ENCODE measurements around the gene ATP11A.
A peak's percentile ranks its signal among the peaks of the same experiment; 100 is the strongest.
"Not testable (repeated sequence)": the region's sequence is repeated elsewhere in the genome, so short reads cannot be mapped to it uniquely, and the experiment has no call there.

ATP11A gene

GRCh38 chr13:112706171-112706570, 16.3 kb downstream of the ATP11A start:
- H3K4me3 ChIP-seq (ENCODE audit: low read length) = no peak overlapping the region
- no peak for DNase-seq (ENCODE audit: low read depth)
- TF ChIP-seq CTCF (conservative IDR thresholded peaks at IDR 0.05; ENCODE audit: low read depth, low read length) = no peak

GRCh38 chr13:112708560-112709240, 18.9 kb downstream of the ATP11A start:
- no peak for DNase-seq (ENCODE audit: low read depth)
- no peak for TF ChIP-seq CTCF (conservative IDR thresholded peaks at IDR 0.05; ENCODE audit: low read depth, low read length)
- H3K4me3 ChIP-seq (ENCODE audit: low read length) = no peak overlapping the region

DNA sequence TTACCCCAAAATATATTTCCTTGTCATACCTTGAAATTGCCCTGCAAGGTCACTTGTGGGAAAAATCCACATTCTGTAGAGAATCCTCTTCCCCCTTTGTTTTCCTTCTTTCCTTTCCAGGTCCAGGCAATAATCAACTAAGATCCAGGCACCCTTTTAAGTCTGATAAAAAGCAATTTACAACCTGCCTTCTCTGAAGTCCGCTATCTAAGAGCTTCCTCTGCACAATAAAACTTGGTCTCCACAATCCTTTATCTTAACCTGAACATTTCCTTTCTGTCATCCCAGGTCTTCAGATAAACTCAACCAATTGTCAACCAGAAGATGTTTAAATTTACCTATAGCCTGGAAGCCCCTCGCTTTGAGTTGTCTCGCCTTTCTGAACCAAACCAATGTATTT, 19.5 kb downstream of the ATP11A start:
- not testable (repeated sequence) for H3K4me3 ChIP-seq (ENCODE audit: low read length); DNase-seq (ENCODE audit: low read depth)

DNA sequence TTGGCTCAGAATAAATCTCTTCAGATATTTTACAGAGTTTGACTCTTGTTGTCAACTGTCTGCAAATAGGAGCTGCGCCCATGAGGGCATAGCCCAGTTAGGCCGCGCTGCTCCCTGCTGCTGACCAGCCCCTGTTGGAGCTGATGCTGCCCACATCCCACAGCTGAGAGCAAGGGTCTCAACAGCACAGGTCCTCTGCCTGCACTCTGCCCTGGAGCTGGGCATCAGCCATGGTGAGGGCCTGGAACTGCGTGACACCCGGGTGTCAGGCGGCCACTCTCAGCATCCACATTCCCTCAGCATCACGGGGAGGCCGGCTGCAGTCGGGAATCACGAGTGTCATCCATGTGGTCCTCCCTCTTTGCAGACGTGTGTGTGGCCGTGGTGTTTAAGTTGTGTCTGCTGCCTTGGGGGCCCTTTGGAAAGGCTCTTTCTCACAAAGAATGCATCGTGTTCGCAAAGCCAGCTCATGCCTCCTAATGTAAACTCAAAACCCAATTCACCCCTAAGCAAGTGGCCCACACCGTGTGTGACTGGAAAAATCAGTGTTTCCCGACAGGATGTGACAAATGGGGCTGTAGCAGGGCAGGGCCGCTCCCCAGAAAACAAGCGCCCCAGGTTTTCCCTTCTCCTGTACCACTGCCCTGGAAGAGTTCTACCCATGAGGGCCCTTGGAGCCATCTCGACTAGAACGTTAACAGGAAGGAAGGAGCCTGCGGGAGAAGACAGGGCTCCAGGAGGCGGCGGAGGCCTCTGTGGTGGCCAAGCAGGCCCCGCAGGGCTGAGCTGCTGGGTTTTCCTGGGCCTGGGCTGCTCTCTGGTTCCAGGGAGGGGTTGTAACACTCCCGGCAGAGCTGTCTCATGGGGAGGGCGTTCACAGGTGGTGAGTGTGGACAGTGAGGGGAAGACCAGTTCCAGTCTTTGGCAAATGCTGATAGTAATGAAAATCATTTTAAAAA, 20.3 kb downstream of the ATP11A start:
- no peak for TF ChIP-seq CTCF (conservative IDR thresholded peaks at IDR 0.05; ENCODE audit: low read depth, low read length)
- no peak for DNase-seq (ENCODE audit: low read depth)
- H3K4me3 ChIP-seq (ENCODE audit: low read length) = no peak overlapping the region

GRCh38 chr13:112710855-112711527, 21.2 kb downstream of the ATP11A start:
- no peak for DNase-seq (ENCODE audit: low read depth)
- H3K4me3 ChIP-seq (ENCODE audit: low read length) = peak overlapping the region; percentile 29
- TF ChIP-seq CTCF (conservative IDR thresholded peaks at IDR 0.05; ENCODE audit: low read depth, low read length) = no peak

DNA sequence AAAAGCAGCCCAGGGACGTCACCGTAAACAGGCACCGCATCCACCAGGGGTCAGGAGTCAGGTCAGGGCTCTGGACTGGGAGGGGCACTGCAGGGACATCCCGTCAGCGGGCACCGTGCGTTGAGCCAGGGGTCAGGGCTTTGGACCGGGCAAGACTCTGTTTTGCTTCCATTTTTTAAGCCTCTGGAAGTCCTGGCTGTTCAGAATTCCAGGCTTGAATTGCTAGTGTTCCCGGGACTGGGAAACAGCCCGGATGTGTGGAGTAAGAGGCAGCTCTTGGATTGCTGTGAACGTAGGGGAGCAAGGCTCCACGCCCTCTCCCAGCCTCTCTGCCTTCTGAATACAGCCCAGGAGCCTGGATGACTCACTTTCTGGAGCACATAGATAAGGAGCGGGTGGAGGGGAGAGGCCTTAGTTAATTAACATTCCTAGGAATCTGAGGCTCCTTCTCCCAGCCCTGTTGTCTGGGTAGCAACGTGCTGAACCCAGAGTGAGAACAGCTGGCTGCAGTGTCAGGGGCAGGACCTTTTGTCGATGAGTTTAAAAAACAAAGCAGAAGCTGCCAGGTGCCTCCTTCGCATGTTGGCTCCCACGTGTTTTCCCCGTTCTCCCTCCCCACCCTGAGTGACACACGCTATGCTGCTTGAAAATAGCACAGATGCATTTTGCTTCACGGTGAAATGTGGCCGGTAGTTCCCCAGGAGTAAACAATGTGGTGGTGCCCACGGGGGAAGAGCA, 21.9 kb downstream of the ATP11A start:
- DNase-seq (ENCODE audit: low read depth) = peak; percentile 97
- H3K4me3 ChIP-seq (ENCODE audit: low read length) = peak overlapping the region; percentile 29

More for the DNA sequence above, 21.9 kb downstream of the ATP11A start:
- TF ChIP-seq CTCF (conservative IDR thresholded peaks at IDR 0.05; ENCODE audit: low read depth, low read length) = peak; percentile 24

Measured in retinal pigment epithelial cell (primary cell).